Stimulated activated naive B cell treated with anti-CD40 and anti-IgM and Interleukin-4, amounts not matched to agents 10 μg/mL and 1 μg/mL and 100 μg/mL, for 72 hours (primary cell): ENCODE results near the gene TNS3.

Source experiments
- ATAC-seq, 2 donors: fragments of 150-1000 bp; cut with Tn5 transposase; replicated peaks; 2 replicates each; pipeline ENCODE4 v1.10.0; 2021; ENCODE audit warnings: moderate library complexity in 1 of 2
- DNase-seq: peaks from one replicate; pipeline ENCODE4 v3.0.0; 2021
- H3K27ac Mint-ChIP-seq: one replicate; pipeline ENCODE4 v1.8.0; 2022; ENCODE audit warnings: mild to moderate bottlenecking, mixed read lengths
- H3K27me3 Mint-ChIP-seq, 2 donors: one replicate each; pipeline ENCODE4 v1.8.0; 2022; ENCODE audit warnings: mixed read lengths in 2 of 2
- H3K36me3 Mint-ChIP-seq, 2 donors: one replicate each; pipeline ENCODE4 v1.8.0; 2022; ENCODE audit warnings: mixed read lengths in 2 of 2, mild to moderate bottlenecking in 1 of 2
- H3K4me1 Mint-ChIP-seq, 2 donors: one replicate each; pipeline ENCODE4 v1.8.0; 2022; ENCODE audit warnings: mixed read lengths in 2 of 2, mild to moderate bottlenecking in 1 of 2
- H3K4me3 Mint-ChIP-seq, 2 donors: one replicate each; pipeline ENCODE4 v1.8.0; 2022; ENCODE audit warnings: mild to moderate bottlenecking in 2 of 2, mixed read lengths in 2 of 2, moderate library complexity in 1 of 2
- H3K9me3 Mint-ChIP-seq, 2 donors: one replicate each; pipeline ENCODE4 v1.8.0; 2022; ENCODE audit warnings: mixed read lengths in 2 of 2, mild to moderate bottlenecking in 1 of 2

The TNS3 gene

GRCh38 chr7:47571331-47572093, 10.4 kb downstream of the TNS3 start:
- peaks cover 0 to 3% of the 10 kb centered on the region in 2 donors for H3K36me3 Mint-ChIP-seq
- no peaks in the 10 kb centered on the region for H3K9me3 Mint-ChIP-seq
- no peaks in the 10 kb centered on the region for H3K27me3 Mint-ChIP-seq
- ATAC-seq (peak; percentile 28 to 40), DNase-seq (no peak)
- H3K4me3 Mint-ChIP-seq = peak overlapping the region; percentile 77 to 83
- H3K4me1 Mint-ChIP-seq = peaks cover 65 to 89% of the 10 kb centered on the region in 2 donors
- H3K27ac Mint-ChIP-seq = peak overlapping the region; percentile 88

- H3K36me3 Mint-ChIP-seq = peaks cover 0 to 3% of the 10 kb centered on the region in 2 donors
These were observed 11.3 kb downstream of the TNS3 start for GRCh38 chr7:47570649-47571050.

GRCh38 chr7:47568547-47568946, 13.4 kb downstream of the TNS3 start:
- Mint-ChIP-seq H3K4me1 (peaks cover 43 to 69% of the 10 kb centered on the region in 2 donors), H3K27me3 (no peaks in the 10 kb centered on the region), H3K9me3 (no peaks in the 10 kb centered on the region), H3K27ac (peak overlapping the region; percentile 66), H3K36me3 (peaks cover 0 to 3% of the 10 kb centered on the region in 2 donors), H3K4me3 (peak overlapping the region; percentile 19 to 31)
- DNase-seq (peak; percentile 61), ATAC-seq (peak; percentile 87 to 88)

More at GRCh38 chr7:47570649-47571050, 11.3 kb downstream of the TNS3 start:
- DNase-seq = no peak
- H3K9me3 Mint-ChIP-seq = no peaks in the 10 kb centered on the region
- H3K4me1 Mint-ChIP-seq = peaks cover 58 to 86% of the 10 kb centered on the region in 2 donors
- peak overlapping the region in 1 of 2 donors; percentile 83 for H3K4me3 Mint-ChIP-seq
- peak overlapping the region; percentile 88 for H3K27ac Mint-ChIP-seq
- no peak for ATAC-seq
- no peaks in the 10 kb centered on the region for H3K27me3 Mint-ChIP-seq

DNA sequence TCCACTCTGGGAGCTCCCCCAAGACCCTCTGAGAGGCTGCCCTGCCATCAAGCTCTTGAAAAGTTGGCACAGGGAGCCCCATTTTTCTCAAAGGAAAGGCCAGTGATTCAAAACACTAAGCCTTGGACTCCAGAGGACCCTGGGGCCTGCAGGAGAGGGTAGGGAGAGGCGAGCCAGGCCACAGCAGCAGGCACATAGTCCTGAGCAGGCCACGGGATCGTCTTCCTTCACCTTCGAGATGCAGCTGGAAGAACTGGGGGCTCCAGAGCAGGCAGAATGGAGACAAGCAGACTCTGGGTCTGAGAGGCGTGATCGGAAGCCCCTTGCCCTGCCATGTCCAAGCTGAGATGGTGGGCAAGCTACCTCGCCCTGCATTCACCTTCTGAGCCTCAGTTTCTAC, 13.9 kb downstream of the TNS3 start:
- no peak for ATAC-seq
- no peak for DNase-seq
- peak overlapping the region; percentile 66 for H3K27ac Mint-ChIP-seq
- peaks cover 38 to 64% of the 10 kb centered on the region in 2 donors for H3K4me1 Mint-ChIP-seq
- H3K9me3 Mint-ChIP-seq = no peaks in the 10 kb centered on the region
- H3K4me3 Mint-ChIP-seq = no peak overlapping the region
- no peaks in the 10 kb centered on the region for H3K27me3 Mint-ChIP-seq
- peaks cover 0 to 3% of the 10 kb centered on the region in 2 donors for H3K36me3 Mint-ChIP-seq

- Mint-ChIP-seq H3K36me3 (peaks cover 0 to 3% of the 10 kb centered on the region in 2 donors), H3K4me1 (peaks cover 20 to 41% of the 10 kb centered on the region in 2 donors), H3K9me3 (no peaks in the 10 kb centered on the region), H3K27me3 (no peaks in the 10 kb centered on the region), H3K4me3 (no peak overlapping the region), H3K27ac (no peak overlapping the region)
- DNase-seq (no peak), ATAC-seq (no peak)
These were observed 16.2 kb downstream of the TNS3 start for GRCh38 chr7:47565640-47566250.

DNA sequence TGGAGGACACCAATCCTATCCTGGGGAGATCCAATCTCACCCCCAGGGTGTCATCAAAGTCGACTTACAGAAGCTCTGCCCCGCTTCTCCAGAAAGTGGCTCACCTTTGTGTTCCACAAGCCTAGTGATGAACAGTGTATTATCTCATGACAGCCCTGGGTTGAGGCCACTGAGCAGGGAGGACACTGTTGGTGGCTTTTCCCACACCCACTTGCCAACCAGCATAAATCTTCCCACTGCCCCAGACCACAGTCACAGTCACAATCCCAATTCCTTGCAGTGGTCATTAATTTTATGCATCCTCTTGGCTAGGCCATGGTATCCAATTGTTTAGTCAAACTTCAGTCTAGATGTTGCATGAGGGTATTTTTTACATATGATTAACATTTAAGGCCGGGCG, 18.4 kb downstream of the TNS3 start:
- H3K9me3 Mint-ChIP-seq = no peaks in the 10 kb centered on the region
- H3K4me3 Mint-ChIP-seq = no peak overlapping the region
- no peak for ATAC-seq
- H3K27me3 Mint-ChIP-seq = no peaks in the 10 kb centered on the region
- no peak overlapping the region for H3K27ac Mint-ChIP-seq
- no peak for DNase-seq
- H3K4me1 Mint-ChIP-seq = peaks cover 13 to 29% of the 10 kb centered on the region in 2 donors
- H3K36me3 Mint-ChIP-seq = peaks cover 0 to 4% of the 10 kb centered on the region in 2 donors

- ATAC-seq (no peak), DNase-seq (no peak)
- H3K4me3 Mint-ChIP-seq = no peak overlapping the region
- H3K9me3 Mint-ChIP-seq = no peaks in the 10 kb centered on the region
- H3K4me1 Mint-ChIP-seq = peaks cover 1 to 13% of the 10 kb centered on the region in 2 donors
- no peaks in the 10 kb centered on the region for H3K27me3 Mint-ChIP-seq
- no peak overlapping the region for H3K27ac Mint-ChIP-seq
- H3K36me3 Mint-ChIP-seq = peaks cover 0 to 4% of the 10 kb centered on the region in 2 donors
These were observed 20.0 kb downstream of the TNS3 start for GRCh38 chr7:47561715-47562446.

DNA sequence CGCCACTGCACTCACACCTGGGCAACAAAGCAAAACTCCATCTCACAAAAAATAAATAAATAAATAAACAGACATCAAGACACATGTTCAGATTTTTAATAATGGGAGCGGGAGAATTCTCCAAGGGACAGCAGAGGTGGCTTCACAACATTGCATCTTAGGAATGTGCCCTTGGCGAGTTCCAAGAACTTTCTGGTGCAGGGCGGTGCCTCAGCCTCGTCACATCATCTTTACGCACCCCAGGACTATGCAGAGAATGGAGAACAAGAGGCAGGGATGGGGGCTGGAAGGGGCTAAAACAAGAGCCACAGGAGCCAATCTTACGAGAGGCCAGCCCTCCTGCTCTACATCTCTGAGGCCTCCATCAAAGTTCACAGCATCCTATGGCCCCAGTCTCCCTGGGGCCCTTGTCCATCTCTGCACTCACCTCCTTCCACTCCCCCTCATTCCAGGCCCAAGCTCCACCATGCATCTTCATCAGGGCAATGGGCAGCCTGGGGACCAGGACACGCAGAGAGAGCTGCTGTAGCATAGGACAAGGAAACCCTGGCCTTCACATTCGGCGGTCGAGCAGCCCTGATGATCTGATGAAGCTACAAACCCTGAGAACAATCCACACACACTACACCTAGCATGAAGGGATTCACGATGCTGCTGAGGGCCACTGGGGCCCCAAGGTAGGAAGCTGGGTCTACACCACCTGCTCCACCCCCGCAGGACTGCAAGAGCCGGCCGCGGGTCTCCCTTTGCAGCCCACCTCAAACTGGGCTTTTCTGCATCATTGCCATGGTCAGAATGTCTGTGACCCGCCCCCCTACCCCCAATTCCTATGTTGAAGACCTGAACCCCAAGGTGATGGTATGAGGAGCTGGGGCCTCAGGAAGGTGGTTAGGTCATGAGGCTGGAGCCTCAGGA, 22.3 kb downstream of the TNS3 start:
- no peak for DNase-seq
- no peak for ATAC-seq
- H3K27me3 Mint-ChIP-seq = no peaks in the 10 kb centered on the region
- no peak overlapping the region for H3K27ac Mint-ChIP-seq
- H3K9me3 Mint-ChIP-seq = no peaks in the 10 kb centered on the region
- no peak overlapping the region for H3K4me3 Mint-ChIP-seq
- H3K36me3 Mint-ChIP-seq = peaks cover 0 to 4% of the 10 kb centered on the region in 2 donors
- H3K4me1 Mint-ChIP-seq = no peaks in the 10 kb centered on the region

DNA sequence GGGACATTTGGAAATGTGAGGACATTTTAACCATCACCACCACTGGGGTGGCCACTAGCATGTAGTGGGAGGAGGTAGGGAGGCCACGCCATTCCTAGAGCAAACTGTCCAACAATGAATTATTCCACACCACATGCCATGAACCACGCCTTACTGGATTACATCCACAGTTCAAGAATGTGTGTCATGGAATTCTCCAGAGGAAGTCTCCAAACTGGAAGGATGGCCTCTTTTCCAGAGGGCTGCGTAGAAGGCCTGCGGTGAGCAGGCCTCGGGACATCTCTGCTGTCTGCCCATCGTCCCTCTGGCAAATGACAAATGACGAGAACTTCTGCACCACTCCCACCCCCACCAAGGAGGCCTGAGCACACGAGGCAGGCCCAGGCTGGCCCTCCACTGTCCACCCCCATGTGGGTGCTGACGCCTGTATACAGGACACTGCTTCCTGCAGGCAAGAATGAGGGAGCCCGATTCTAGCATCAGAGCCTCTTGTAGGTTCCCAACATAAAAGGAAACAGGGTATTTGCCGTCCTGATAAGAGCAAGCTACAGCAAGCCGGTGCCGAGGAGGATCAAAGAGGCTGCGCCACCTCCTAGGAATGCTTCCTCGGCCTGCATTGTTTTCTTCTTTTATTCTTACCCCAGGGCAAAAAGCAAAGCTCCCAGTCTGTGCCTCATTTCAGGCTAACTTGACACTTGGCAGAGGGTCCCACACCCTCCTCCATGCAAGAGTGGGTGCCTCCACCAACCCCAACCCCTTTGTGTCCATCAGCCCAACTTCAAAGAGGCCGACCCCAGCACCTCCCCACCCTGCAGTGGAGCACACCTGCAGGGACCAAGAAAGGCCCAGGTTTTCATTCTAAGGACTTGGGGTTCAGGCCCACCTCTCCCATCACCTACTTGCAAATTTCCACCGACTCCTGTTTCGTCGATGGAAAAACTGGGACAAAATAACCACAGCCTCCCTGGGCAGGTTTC, 23.9 kb downstream of the TNS3 start:
- H3K9me3 Mint-ChIP-seq = no peaks in the 10 kb centered on the region
- H3K27ac Mint-ChIP-seq = no peak overlapping the region
- H3K27me3 Mint-ChIP-seq = no peaks in the 10 kb centered on the region
- no peak for ATAC-seq
- H3K4me1 Mint-ChIP-seq = peaks cover 2 to 4% of the 10 kb centered on the region in 2 donors
- H3K4me3 Mint-ChIP-seq = no peak overlapping the region
- peaks cover 0 to 4% of the 10 kb centered on the region in 2 donors for H3K36me3 Mint-ChIP-seq
- DNase-seq = no peak

DNA sequence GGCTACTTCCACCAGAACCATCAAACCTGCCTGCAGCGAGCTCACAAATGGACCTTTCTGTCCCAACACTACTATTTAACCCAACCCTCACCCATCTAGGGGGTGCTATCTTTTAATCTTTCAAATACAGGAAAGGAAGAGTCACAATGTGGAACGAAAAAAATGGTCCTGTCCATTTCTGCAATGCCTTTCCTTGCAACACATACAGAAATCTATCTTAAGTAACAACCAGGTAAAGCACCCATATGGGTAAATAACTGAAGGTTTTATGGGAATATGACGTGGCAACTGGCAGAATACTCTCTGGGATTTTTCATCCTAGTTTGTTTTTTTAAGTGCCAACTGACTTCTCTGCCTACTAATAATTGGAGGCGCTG, 24.6 kb downstream of the TNS3 start:
- no peaks in the 10 kb centered on the region for H3K9me3 Mint-ChIP-seq
- peaks cover 7 to 10% of the 10 kb centered on the region in 2 donors for H3K4me1 Mint-ChIP-seq
- no peak overlapping the region for H3K27ac Mint-ChIP-seq
- no peak for DNase-seq
- ATAC-seq = no peak
- no peak overlapping the region for H3K4me3 Mint-ChIP-seq
- peaks cover 0 to 4% of the 10 kb centered on the region in 2 donors for H3K36me3 Mint-ChIP-seq
- H3K27me3 Mint-ChIP-seq = no peaks in the 10 kb centered on the region

- H3K4me3 Mint-ChIP-seq = no peak overlapping the region
- H3K9me3 Mint-ChIP-seq = no peaks in the 10 kb centered on the region
- DNase-seq (no peak), ATAC-seq (no peak)
- H3K4me1 Mint-ChIP-seq = peaks cover 7 to 12% of the 10 kb centered on the region in 2 donors
- no peak overlapping the region for H3K27ac Mint-ChIP-seq
- no peaks in the 10 kb centered on the region for H3K27me3 Mint-ChIP-seq
- peaks cover 0 to 4% of the 10 kb centered on the region in 2 donors for H3K36me3 Mint-ChIP-seq
These were observed 25.3 kb downstream of the TNS3 start for GRCh38 chr7:47556511-47557180.

DNA sequence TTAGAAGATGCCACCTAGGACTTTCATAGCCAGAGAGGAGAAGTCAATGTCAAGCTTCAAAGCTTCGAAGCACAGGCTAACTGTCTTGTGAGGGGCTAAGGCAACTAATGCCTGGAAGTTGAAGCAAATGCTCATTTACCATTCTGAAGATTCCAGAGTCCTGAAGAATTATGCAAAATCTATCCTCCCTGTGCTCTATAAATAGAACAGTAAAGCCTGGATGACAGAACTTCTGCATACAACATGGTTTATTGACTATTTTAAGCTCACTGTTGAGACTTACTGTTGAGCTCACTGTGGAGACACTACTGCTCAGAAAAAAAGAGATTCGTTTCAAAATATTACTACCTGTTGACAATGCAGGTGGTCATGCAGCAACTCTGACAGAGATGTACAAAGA, 28.6 kb downstream of the TNS3 start:
- Mint-ChIP-seq H3K36me3 (no peaks in the 10 kb centered on the region), H3K4me3 (no peak overlapping the region), H3K27ac (no peak overlapping the region), H3K4me1 (peaks cover 17 to 24% of the 10 kb centered on the region in 2 donors), H3K27me3 (no peaks in the 10 kb centered on the region), H3K9me3 (no peaks in the 10 kb centered on the region)
- no peak for ATAC-seq
- no peak for DNase-seq
